SK-N-SH treated with all-trans-retinoic acid at 6 μM for 48 hours (cell line): ENCODE results near the gene FGF21.

Experiments
- ATAC-seq: fragments of 200-7000 bp; cut with Tn5 transposase; 3 replicates; pipeline ENCODE4 v1.9.1; 2020; ENCODE audit warnings: mild to moderate bottlenecking, moderate library complexity
- ARNTL ChIP-seq: fragments of 450-650 bp; formaldehyde crosslinking; IDR thresholded peaks from 2 replicates; pipeline ENCODE4 v1.5.0; 2020; ENCODE audit warnings: low read depth, mild to moderate bottlenecking, moderate library complexity, borderline replicate concordance
- BACH2 ChIP-seq: fragments of 250-450 bp; sonication (Bioruptor Pico); IDR thresholded peaks from 2 replicates; pipeline ENCODE4 v1.9.0; 2021; ENCODE audit warnings: mild to moderate bottlenecking, borderline replicate concordance
- CSDC2 ChIP-seq: fragments of 250-450 bp; sonication (Bioruptor Pico); IDR thresholded peaks from 2 replicates; pipeline ENCODE4 v1.5.0; 2020; ENCODE audit warnings: mild to moderate bottlenecking, moderate library complexity
- ESRRG ChIP-seq: fragments of 250-450 bp; sonication (Bioruptor Pico); IDR thresholded peaks from 2 replicates; pipeline ENCODE4 v1.6.1; 2021; ENCODE audit warnings: mild to moderate bottlenecking
- GLIS3 ChIP-seq: fragments of 250-450 bp; sonication (Bioruptor Pico); IDR thresholded peaks from 2 replicates; pipeline ENCODE4 v1.5.0; 2020; ENCODE audit warnings: mild to moderate bottlenecking, moderate library complexity
- ISL1 ChIP-seq: fragments of 250-450 bp; sonication (Bioruptor Pico); IDR thresholded peaks from 2 replicates; pipeline ENCODE4 v2.1.2; 2022; ENCODE audit warnings: mild to moderate bottlenecking, moderate library complexity
- OSR1 ChIP-seq: fragments of 250-450 bp; sonication (Bioruptor Pico); IDR thresholded peaks from 2 replicates; pipeline ENCODE4 v1.8.0; 2022; ENCODE audit warnings: moderate library complexity, mild to moderate bottlenecking, inconsistent platforms
- PPARA ChIP-seq: fragments of 250-450 bp; sonication (Bioruptor Pico); IDR thresholded peaks from 2 replicates; pipeline ENCODE4 v1.5.0; 2020; ENCODE audit warnings: mild to moderate bottlenecking, borderline replicate concordance
- RARB ChIP-seq: fragments of 250-450 bp; sonication (Bioruptor Pico); IDR thresholded peaks from 2 replicates; pipeline ENCODE4 v1.8.0; 2021; ENCODE audit warnings: mild to moderate bottlenecking, moderate library complexity
- SNAI2 ChIP-seq: fragments of 250-450 bp; sonication (Bioruptor Pico); IDR thresholded peaks from 2 replicates; pipeline ENCODE4 v1.5.0; 2020; ENCODE audit warnings: mild to moderate bottlenecking, moderate library complexity
- TCF4 ChIP-seq: fragments of 250-450 bp; sonication (Bioruptor Pico); IDR thresholded peaks from 2 replicates; pipeline ENCODE4 v1.8.0; 2021; ENCODE audit warnings: mild to moderate bottlenecking, moderate library complexity, borderline replicate concordance
- TOX ChIP-seq: fragments of 250-450 bp; sonication (Bioruptor Pico); IDR thresholded peaks from 2 replicates; pipeline ENCODE4 v1.8.0; 2021; ENCODE audit warnings: mild to moderate bottlenecking, moderate library complexity, borderline replicate concordance
- ZC3H10 ChIP-seq: fragments of 250-450 bp; sonication (Bioruptor Pico); IDR thresholded peaks from 2 replicates; pipeline ENCODE4 v1.5.1; 2021; ENCODE audit warnings: mild to moderate bottlenecking, moderate library complexity
- ZFP3 ChIP-seq: fragments of 250-450 bp; sonication (Bioruptor Pico); IDR thresholded peaks from 2 replicates; pipeline ENCODE4 v1.5.0; 2020; ENCODE audit warnings: mild to moderate bottlenecking, moderate library complexity
- ZFP30 ChIP-seq: fragments of 450-650 bp; formaldehyde crosslinking; IDR thresholded peaks from 2 replicates; pipeline ENCODE4 v1.5.0; 2022; ENCODE audit warnings: mild to moderate bottlenecking, moderate library complexity
- ZNF565 ChIP-seq: fragments of 450-650 bp; formaldehyde crosslinking; conservative IDR thresholded peaks from 2 replicates; pipeline ENCODE4 v1.5.0; 2020; ENCODE audit warnings: low read depth, mild to moderate bottlenecking, moderate library complexity
- ZNF70 ChIP-seq: fragments of 450-650 bp; formaldehyde crosslinking; IDR thresholded peaks from 2 replicates; pipeline ENCODE4 v1.5.0; 2020; ENCODE audit warnings: mild to moderate bottlenecking, moderate library complexity
- ZNF8 ChIP-seq: fragments of 450-650 bp; formaldehyde crosslinking; IDR thresholded peaks from 2 replicates; pipeline ENCODE4 v1.5.0; 2020; ENCODE audit warnings: mild to moderate bottlenecking, moderate library complexity
- TF ChIP-seq, protein P1 (sequence below): fragments of 250-450 bp; sonication (Bioruptor Pico); IDR thresholded peaks from 2 replicates; pipeline ENCODE4 v1.5.1; 2021; ENCODE audit warnings: mild to moderate bottlenecking, moderate library complexity
- TF ChIP-seq, protein P2 (sequence below): fragments of 250-450 bp; sonication (Bioruptor Pico); IDR thresholded peaks from 2 replicates; pipeline ENCODE4 v1.8.0; 2020; ENCODE audit warnings: mild to moderate bottlenecking, moderate library complexity, borderline replicate concordance
- TF ChIP-seq, protein P3 (sequence below): fragments of 250-450 bp; sonication (Bioruptor Pico); IDR thresholded peaks from 2 replicates; pipeline ENCODE4 v1.5.1; 2020; ENCODE audit warnings: low read depth, mild to moderate bottlenecking, moderate library complexity
- TF ChIP-seq, protein P4 (sequence below): fragments of 250-450 bp; sonication (Bioruptor Pico); IDR thresholded peaks from 2 replicates; pipeline ENCODE4 v1.8.0; 2021; ENCODE audit warnings: low read depth, mild to moderate bottlenecking, moderate library complexity, borderline replicate concordance
- TF ChIP-seq, protein P5 (sequence below): fragments of 250-450 bp; sonication (Bioruptor Pico); IDR thresholded peaks from 2 replicates; pipeline ENCODE4 v1.5.0; 2020; ENCODE audit warnings: mild to moderate bottlenecking, moderate library complexity

The FGF21 gene

DNA sequence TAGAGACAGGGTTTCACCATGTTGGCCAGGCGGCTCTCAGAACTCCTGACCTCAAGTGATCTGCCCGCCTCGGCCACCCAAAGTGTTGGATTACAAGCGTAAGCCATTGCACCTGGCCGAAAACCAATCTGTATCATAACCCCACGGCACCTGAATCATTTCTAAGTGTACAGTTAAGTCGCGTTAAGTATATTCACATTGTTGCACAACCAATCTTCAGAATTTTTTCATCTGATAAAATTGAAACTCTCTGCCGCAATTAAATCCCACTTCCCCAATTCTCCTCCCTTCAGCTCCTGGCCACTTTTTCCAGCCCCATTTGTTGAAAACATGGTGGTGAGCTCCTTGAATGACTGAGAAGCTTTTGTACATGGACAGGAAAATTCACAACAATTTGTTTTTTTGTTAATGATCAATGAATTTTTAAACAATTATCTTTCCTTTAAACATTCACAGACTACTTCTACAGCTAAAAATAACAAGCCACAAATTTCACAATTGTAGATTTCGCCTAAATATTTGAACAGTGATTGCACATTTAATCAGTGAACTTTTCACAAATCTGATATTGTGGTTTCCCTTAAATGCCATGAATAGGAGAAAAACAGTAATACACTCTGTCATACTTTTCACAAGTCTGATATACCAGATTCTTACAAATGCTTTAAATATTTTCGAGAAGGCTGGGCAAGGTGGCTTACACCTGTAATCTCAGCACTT, 13.8 kb downstream of the FGF21 start:
- TF ChIP-seq RARB (CRISPR knock-in tag), result no peak
- TF ChIP-seq TOX (CRISPR knock-in tag), result no peak
- TF ChIP-seq, protein P1, sequence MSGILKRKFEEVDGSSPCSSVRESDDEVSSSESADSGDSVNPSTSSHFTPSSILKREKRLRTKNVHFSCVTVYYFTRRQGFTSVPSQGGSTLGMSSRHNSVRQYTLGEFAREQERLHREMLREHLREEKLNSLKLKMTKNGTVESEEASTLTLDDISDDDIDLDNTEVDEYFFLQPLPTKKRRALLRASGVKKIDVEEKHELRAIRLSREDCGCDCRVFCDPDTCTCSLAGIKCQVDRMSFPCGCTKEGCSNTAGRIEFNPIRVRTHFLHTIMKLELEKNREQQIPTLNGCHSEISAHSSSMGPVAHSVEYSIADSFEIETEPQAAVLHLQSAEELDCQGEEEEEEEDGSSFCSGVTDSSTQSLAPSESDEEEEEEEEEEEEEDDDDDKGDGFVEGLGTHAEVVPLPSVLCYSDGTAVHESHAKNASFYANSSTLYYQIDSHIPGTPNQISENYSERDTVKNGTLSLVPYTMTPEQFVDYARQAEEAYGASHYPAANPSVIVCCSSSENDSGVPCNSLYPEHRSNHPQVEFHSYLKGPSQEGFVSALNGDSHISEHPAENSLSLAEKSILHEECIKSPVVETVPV, result no peak
- TF ChIP-seq, all 23 proteins: peak for 0

DNA sequence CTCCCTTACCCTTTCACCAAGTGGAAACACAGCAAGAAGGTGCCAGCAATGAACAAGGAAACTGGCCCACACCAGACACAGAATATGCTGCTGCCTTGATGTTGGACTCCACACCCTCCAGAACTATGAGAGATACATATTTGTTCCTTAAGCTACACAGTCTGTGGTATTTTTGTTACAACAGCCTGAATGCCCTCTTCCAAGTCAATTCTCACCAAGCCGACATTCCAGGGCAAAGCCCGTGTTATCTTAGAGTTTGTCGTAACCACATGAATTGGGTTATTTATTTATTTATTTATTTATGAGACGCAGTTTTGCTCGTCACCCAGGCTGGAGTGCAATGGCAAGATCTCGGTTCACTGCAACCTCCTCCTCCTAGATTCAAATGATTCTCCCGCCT, 14.9 kb downstream of the FGF21 start:
- peak; percentile 48; the same call in 2 of the 3 replicates for ATAC-seq

More for the DNA sequence above, 13.8 kb downstream of the FGF21 start:
- no peak for ATAC-seq

DNA sequence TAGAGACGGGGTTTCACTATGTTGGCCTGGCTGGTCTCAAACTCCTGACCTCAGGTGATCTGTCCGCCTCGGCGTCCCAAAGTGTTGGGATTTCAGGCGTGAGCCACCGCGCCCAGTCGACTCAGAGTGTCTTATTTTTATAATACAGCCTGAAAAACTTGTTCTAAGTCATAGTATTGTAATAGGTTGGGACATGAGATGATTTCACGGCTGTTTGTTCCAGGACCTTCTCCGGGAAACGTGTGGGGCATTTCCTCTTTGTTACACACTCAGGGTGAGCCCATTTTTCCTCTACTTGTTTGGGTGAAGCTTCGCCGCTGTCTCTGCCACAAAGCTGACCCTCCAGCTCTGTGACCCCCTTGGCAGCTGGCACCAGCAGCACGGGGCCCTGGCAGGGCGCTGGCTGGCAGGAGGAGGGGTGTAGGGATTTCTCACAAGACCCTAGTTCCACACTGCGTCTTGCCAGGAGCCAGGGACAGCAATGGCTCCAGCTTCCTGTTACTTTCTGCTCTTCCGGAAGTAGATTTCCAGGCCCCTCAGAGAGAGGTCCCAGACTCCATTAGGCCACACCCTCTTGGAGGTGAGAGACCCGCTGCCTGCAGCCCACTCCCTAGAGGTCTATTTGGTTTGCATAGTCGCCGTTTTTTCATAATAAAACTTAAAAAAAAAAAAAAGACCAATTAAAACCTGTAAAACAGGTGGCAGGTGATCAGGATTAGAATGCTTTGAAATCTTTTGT, 15.6 kb downstream of the FGF21 start:
- TF ChIP-seq ISL1 (CRISPR knock-in tag) (no peak), SNAI2 (no peak), RARB (CRISPR knock-in tag) (no peak), TOX (CRISPR knock-in tag) (no peak), OSR1 (no peak), ZFP3 (no peak), ZFP30 (CRISPR knock-in tag) (no peak), ARNTL (CRISPR knock-in tag) (no peak), ZNF70 (no peak), GLIS3 (CRISPR knock-in tag) (no peak), ZNF565 (CRISPR knock-in tag) (no peak), CSDC2 (CRISPR knock-in tag) (no peak), TCF4 (no peak), PPARA (CRISPR knock-in tag) (no peak)
- no peak for ATAC-seq

More for the DNA sequence above, 14.9 kb downstream of the FGF21 start:
- TF ChIP-seq ZNF565 (CRISPR knock-in tag) (no peak), OSR1 (no peak), RARB (CRISPR knock-in tag) (no peak), ZNF8 (no peak), ZFP3 (no peak), ESRRG (CRISPR knock-in tag) (no peak), ZFP30 (CRISPR knock-in tag) (no peak), PPARA (CRISPR knock-in tag) (no peak), ZC3H10 (no peak), ARNTL (CRISPR knock-in tag) (no peak), ZNF70 (no peak), CSDC2 (CRISPR knock-in tag) (no peak), TCF4 (no peak), TOX (CRISPR knock-in tag) (no peak), SNAI2 (no peak), BACH2 (CRISPR knock-in tag) (no peak)
- TF ChIP-seq, protein P2, sequence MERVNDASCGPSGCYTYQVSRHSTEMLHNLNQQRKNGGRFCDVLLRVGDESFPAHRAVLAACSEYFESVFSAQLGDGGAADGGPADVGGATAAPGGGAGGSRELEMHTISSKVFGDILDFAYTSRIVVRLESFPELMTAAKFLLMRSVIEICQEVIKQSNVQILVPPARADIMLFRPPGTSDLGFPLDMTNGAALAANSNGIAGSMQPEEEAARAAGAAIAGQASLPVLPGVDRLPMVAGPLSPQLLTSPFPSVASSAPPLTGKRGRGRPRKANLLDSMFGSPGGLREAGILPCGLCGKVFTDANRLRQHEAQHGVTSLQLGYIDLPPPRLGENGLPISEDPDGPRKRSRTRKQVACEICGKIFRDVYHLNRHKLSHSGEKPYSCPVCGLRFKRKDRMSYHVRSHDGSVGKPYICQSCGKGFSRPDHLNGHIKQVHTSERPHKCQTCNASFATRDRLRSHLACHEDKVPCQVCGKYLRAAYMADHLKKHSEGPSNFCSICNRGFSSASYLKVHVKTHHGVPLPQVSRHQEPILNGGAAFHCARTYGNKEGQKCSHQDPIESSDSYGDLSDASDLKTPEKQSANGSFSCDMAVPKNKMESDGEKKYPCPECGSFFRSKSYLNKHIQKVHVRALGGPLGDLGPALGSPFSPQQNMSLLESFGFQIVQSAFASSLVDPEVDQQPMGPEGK (CRISPR knock-in tag), result no peak
- TF ChIP-seq, protein P1, result no peak
- TF ChIP-seq, protein P3, sequence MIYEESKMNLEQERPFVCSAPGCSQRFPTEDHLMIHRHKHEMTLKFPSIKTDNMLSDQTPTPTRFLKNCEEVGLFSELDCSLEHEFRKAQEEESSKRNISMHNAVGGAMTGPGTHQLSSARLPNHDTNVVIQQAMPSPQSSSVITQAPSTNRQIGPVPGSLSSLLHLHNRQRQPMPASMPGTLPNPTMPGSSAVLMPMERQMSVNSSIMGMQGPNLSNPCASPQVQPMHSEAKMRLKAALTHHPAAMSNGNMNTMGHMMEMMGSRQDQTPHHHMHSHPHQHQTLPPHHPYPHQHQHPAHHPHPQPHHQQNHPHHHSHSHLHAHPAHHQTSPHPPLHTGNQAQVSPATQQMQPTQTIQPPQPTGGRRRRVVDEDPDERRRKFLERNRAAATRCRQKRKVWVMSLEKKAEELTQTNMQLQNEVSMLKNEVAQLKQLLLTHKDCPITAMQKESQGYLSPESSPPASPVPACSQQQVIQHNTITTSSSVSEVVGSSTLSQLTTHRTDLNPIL (CRISPR knock-in tag), result no peak

DNA sequence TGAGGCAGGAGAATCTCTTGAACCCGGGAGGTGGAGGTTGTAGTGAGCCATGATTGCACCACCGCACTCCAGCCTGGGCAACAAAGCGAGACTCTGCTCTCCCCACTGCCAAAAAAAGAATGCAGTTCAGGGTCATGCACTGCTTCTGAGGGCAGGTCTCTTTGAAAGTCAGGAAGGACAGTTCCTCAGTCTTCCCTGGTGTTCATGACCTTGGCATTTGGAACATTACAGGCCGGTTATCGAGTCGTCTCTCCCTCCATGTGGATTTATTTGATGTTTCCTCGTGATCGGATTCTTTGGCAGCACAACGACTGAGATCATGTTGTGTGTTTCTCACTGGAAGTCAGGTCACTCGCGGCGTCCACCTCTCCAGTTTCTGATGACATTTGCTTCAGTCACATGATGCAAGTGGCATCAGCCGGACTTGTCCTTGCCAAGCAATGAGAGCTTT, 17.2 kb downstream of the FGF21 start:
- ATAC-seq, result no peak
- TF ChIP-seq, protein P4, sequence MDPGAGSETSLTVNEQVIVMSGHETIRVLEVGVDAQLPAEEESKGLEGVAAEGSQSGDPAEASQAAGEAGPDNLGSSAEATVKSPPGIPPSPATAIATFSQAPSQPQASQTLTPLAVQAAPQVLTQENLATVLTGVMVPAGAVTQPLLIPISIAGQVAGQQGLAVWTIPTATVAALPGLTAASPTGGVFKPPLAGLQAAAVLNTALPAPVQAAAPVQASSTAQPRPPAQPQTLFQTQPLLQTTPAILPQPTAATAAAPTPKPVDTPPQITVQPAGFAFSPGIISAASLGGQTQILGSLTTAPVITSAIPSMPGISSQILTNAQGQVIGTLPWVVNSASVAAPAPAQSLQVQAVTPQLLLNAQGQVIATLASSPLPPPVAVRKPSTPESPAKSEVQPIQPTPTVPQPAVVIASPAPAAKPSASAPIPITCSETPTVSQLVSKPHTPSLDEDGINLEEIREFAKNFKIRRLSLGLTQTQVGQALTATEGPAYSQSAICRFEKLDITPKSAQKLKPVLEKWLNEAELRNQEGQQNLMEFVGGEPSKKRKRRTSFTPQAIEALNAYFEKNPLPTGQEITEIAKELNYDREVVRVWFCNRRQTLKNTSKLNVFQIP (CRISPR knock-in tag), result no peak
- no peak for TF ChIP-seq SNAI2
- TF ChIP-seq ESRRG (CRISPR knock-in tag), result no peak
- no peak for TF ChIP-seq GLIS3 (CRISPR knock-in tag)
- TF ChIP-seq BACH2 (CRISPR knock-in tag), result no peak
- TF ChIP-seq ISL1 (CRISPR knock-in tag), result no peak
- no peak for TF ChIP-seq ARNTL (CRISPR knock-in tag)
- TF ChIP-seq, protein P5, sequence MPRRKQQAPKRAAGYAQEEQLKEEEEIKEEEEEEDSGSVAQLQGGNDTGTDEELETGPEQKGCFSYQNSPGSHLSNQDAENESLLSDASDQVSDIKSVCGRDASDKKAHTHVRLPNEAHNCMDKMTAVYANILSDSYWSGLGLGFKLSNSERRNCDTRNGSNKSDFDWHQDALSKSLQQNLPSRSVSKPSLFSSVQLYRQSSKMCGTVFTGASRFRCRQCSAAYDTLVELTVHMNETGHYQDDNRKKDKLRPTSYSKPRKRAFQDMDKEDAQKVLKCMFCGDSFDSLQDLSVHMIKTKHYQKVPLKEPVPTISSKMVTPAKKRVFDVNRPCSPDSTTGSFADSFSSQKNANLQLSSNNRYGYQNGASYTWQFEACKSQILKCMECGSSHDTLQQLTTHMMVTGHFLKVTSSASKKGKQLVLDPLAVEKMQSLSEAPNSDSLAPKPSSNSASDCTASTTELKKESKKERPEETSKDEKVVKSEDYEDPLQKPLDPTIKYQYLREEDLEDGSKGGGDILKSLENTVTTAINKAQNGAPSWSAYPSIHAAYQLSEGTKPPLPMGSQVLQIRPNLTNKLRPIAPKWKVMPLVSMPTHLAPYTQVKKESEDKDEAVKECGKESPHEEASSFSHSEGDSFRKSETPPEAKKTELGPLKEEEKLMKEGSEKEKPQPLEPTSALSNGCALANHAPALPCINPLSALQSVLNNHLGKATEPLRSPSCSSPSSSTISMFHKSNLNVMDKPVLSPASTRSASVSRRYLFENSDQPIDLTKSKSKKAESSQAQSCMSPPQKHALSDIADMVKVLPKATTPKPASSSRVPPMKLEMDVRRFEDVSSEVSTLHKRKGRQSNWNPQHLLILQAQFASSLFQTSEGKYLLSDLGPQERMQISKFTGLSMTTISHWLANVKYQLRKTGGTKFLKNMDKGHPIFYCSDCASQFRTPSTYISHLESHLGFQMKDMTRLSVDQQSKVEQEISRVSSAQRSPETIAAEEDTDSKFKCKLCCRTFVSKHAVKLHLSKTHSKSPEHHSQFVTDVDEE (CRISPR knock-in tag), result no peak
- TF ChIP-seq ZNF8, result no peak
- TF ChIP-seq ZFP30 (CRISPR knock-in tag), result no peak
- no peak for TF ChIP-seq ZC3H10
